HG02938 (cell line): ENCODE data around the gene MUC5AC.

Experiments
- ATAC-seq: cut with Tn5 transposase; IDR thresholded peaks from one replicate; pipeline ENCODE4 v1.9.1; 2021; ENCODE audit warnings: mild to moderate bottlenecking, moderate library complexity; ENCODE audit not compliant: unreplicated experiment

The MUC5AC gene

DNA sequence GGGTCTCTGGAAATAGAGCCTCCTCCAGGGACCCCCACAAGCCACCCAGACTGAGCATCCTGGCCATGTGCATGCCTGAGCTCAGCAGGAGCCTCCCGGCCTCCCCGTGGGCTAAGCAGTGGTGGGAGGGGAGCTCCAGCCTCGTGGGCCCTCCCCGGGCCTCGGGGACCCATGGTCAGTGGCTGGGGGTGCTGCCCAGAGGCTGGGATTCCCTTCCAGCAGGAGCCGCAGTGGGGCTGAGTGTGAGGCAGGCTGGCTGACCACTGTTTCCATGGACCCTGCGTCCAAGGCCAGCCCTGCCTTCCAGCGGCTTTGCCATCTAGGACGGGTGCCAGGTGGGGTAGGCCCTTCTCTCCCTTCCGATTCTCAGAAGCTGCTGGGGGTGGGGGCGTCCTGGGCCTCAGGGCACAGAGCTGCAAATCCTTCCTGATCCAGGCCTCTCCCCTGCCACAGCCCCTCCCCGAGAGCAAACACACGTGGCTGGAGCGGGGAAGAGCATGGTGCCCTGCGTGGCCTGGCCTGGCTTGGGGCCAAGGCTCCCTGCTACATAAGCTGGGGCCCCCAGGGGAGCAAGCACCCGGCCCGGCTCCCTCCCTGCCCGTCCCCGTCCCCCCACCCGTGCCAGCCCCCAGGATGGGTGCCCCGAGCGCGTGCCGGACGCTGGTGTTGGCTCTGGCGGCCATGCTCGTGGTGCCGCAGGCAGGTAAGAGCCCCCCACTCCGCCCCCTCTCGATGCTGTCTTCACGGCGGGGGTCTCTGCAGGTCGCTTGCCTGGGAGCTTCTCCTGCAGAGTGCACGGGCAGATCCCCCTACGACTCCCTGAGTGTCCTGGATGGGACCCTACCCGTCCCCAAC lies 65.0 kb downstream of the MUC5AC start, which contains the start of gene MUC5B:
Gene MUC5B (plus strand): TSS at position 576 of the 855 bp plus-strand sequence. CDS start 58 bp downstream, at position 634.
- ATAC-seq = no peak

DNA sequence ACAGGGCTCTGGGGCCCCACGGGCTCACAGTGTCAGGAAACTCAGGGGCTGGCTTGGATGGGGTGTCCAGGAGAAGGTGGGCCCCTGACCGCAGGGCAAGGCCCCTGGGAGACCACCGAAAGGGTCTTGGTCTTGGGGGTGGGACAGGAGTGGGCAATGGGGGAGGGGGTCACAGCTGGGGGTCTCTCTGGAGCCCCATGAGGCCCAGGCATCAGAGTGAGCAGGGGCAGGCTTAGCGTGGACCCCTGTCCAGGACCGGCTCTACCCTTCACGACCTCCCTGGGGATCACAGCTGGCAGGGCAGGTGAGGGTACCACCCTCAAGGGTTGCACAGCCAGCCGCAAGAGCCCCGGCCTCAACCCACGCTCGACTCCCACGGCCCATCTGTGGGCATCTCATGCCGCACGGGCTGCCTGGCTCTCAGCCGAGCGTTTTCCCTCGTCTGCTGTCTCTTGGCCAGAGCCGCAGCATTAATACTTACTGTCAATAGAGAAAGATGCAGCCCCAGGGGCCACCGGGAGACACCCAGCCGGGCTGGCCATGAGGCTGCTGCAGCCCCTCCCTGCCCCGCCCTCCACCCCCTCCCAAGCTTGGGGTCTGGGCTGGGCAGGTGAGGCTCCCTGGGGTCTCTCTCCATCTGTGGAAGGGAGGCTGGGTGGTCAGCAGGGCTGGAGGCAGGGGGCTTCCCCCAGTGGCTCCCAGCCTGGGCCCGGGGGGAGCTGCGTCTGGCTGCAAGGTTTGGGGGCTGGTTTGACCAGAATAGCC lies 65.8 kb downstream of the MUC5AC start:
- no peak for ATAC-seq

DNA sequence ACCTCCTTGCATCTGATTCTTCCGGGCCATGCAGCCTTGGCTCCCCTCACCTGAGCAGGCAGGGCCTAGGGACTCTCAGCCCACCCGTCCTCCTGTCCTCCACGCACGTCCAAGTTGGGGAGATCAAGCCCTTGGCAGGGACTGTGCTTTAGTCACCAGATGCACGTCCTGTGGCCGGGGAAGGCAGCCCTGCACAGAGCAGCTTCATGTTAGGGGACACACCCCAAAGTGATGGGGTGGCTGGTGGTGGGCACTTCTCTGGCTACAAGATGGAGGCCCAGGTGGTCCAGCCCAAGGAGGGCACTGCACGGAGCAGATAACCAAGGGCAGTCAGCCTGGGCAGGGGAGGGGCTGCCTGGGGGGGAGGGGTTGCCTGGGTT lies 66.3 kb downstream of the MUC5AC start:
- no peak for ATAC-seq

DNA sequence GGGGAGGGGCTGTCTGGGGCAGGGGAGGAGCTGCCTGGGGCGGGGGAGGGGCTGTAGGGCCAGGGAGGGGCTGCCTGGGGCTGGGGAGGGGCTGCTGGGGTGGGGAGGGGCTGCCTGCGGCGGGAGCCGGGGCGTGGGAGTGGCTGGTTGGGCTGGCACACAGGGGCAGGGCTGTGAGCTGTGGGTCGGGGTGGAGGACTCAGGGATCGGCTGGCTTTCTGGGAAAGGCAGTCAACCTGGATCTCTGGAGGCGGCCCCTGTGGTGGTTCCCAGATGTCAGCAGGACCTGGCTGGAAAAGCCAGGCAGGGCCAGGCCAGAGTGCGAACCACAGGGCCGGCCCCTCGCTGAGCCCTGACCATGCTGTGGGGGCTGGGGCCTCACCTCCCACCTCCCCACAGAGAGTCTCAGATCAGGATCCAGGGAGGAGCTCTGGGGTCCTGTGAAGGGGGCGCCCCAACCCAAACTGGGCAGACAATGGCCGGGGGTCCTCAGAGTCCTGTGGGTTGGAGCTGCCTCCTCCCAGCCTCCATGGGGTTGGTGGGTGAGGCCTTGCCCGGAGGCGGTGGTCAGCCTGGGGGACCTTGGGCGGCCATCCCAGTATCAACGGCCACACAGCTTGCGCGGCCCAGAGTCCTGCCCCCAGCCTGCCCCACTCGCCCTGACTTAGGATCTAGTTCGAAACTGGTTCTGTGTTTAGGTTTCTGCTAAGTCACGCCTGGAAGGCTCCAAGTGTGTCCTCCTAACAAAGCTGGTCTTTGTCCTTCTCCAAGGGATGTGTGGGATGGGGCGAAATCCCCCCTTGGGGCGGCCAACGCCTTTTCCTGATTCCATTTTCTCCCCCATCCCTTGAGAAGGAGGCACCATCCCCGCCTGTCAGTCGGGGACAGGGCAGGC lies 67.0 kb downstream of the MUC5AC start:
- ATAC-seq = no peak

DNA sequence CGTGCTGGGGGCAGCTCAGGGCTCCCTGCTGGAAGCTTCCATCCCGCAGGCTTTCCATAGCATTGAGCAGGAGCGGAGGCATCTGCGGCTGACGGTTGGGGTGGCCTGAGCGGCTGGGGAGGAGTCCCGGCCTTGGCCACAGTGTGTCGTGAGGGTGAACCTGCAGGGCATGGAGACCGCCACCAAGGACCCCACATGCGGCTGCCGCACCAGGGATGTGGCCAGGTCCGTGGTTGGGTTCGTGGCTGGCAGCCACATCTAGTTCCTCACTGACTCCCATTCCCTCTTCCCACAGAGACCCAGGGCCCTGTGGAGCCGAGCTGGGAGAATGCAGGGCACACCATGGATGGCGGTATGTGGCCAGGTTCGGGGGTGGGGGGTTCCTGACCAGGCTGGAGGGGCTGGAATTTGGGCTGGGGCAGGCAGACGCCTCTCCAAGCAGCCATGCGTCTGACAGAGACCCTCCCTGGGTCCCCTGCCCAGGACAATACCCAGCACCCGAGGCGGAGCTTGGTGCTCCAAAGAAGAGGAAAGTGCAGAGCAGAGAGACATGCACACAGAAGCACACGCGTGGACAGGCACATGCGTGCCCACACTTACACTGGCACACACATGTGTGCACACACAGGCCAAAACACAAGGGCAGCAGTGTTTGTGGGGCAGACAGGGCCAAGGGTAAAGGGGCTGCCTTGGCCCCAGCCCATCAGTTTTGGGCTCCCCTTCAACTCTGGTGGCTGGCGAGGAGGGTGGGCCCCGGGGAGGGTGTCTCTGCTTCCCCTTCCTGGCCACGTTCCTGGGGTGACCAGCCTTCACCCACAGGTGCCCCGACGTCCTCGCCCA lies 67.9 kb downstream of the MUC5AC start:
- ATAC-seq = no peak

DNA sequence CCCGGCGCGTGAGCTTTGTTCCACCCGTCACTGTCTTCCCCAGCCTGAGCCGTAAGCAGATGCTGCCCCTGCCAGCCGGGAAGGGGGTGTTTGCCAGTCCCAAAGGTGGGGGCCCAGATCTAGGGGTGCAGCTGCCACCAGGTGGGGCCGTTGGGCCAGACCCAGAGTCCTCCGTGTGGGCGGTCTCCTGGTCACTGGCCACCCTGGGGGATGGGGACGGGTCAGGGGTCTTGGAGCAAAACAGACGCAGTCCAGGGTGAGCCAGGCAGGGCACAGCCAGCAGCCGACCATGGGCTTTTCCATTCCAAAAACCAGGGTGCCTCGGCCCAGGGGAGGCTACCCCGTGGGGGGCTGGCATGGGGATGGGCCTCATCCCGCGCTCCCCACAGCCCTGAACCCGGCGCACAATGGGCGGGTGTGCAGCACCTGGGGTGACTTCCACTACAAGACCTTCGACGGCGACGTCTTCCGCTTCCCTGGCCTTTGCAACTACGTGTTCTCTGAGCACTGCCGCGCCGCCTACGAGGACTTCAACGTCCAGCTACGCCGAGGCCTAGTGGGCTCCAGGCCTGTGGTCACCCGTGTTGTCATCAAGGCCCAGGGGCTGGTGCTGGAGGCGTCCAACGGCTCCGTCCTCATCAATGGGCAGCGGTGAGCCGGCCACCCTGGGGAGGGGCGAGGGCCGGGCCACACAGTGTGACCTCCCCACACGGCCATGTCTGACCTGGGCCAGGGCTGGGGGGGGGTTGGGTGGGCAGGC lies 68.7 kb downstream of the MUC5AC start:
- no peak for ATAC-seq

DNA sequence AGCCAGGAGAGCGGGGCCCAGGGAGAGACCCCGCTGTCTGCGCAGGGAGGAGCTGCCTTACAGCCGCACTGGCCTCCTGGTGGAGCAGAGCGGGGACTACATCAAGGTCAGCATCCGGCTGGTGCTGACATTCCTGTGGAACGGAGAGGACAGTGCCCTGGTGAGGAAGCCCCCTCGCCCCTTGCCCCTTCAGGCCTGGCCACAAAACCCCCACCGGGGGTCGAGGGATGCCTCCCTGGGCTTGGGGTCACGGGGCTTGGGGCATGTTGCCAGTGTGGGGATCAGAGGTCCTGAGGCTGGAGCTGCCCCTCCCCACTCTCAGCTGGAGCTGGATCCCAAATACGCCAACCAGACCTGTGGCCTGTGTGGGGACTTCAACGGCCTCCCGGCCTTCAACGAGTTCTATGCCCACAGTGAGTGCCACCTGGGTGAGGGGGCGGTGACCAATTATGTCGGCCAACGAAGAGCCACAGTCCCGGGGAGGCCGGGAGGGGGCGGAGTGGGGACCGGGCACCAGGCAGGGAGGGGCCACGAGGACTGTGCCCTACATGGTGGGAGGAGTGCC lies 69.3 kb downstream of the MUC5AC start:
- no peak for ATAC-seq

DNA sequence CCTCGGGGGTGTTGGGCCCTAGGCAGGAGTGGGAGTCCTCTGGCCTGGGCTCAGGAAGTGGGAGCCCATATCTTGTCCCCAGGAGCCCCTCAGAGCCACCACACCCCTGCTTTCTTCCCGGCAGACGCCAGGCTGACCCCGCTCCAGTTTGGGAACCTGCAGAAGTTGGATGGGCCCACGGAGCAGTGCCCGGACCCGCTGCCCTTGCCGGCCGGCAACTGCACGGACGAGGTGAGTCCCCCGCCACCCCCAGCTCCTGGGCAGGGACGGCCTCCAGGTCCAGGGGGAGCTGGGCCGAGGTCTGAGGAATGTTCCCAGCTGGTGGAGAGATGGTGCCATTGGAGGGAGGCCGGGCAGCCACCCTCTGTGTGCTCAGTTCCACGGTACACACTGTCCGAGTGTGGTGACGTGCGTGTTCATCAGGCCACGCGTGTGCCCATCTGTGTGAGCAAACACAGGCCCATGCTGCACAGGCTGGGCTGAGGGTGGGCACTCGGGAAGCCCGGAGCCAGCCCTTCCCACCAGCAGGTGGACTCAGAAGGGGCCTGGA lies 69.9 kb downstream of the MUC5AC start:
- no peak for ATAC-seq

DNA sequence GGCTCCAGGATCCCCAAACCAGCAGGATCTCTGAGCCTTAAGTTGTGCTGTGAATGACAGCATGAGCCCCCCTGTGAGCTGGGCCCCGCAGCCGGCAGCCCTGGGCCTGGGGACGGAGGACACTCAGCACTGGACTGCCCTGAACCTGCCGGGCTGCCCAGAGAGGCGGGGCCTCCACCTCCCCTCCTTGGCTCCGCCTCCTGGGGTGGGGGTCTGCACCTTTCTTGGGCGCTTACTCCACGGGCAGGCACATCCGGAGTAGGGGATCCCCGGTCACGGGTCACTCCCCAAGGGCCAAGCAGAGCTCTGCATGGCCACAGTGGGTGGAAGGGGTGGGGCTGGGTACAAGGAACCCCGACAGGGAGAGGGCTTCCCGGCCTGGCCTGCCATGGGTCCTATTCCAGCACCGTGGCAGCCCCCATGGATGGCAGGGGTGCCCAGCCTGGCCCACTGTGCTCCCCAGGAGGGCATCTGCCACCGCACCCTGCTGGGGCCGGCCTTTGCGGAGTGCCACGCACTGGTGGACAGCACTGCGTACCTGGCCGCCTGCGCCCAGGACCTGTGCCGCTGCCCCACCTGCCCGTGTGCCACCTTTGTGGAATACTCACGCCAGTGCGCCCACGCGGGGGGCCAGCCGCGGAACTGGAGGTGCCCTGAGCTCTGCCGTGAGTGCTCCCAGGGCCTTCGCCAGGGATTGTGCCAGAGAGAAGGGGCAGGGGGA lies 70.5 kb downstream of the MUC5AC start:
- no peak for ATAC-seq

DNA sequence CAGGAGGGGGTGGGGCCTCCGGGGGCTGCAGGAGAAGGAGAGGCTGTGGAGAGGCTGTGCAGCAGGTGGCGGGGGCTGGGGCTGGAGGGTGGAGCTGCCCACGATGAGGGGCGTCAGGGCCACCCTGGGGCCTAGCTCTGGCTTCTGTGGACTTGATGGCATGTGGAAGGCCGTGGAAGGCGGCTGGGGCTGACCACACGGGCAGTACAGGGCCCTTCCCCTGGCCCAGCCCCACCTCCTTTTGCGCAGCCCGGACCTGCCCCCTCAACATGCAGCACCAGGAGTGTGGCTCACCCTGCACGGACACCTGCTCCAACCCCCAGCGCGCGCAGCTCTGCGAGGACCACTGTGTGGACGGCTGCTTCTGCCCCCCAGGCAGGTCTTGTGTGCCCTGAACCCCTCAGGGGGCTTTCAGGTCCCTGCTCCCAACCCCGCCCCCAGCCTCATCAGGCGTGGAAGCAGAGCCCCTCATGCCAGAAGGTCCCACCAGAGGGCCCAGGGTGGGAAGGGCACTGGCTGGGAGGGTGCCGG lies 71.2 kb downstream of the MUC5AC start:
- ATAC-seq = no peak

DNA sequence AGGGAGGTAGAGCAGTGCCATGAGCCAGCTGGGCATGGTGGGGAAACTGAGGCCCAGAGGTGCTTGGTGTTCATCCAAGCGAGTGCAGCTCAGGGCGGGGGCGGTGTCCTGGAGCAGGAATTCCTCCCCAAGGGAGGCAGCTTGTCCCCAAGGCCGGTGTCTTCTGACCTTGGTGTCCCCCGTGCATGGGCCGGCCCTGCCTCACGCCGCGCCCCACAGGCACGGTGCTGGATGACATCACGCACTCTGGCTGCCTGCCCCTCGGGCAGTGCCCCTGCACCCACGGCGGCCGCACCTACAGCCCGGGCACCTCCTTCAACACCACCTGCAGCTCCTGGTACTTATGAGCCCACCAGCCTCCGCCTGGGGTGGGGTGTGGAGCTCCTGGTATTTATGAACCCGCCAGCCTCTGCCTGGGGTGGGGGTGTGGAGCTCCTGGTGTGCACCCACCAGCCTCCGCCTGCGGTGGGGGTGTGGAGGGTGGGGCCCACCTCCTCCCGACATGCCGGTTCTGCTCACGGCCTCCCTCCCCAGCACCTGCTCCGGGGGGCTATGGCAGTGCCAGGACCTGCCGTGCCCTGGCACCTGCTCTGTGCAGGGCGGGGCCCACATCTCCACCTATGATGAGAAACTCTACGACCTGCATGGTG lies 71.8 kb downstream of the MUC5AC start:
- ATAC-seq = no peak

DNA sequence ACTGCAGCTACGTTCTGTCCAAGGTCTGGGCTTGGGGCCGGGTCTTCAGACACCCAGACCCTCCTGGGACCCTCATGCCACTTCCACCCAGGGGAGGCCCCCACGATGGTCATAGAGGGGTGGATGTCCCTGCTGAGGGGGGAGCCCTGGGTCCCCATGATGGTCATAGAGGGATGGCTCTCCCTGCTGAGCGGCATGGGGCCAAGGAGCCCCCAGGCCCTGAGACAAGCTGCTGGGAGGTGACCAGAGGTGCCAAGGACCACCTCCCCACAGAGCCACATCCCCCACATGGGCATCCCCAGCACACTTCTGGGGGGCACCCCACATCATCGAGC lies 72.3 kb downstream of the MUC5AC start:
- no peak for ATAC-seq

DNA sequence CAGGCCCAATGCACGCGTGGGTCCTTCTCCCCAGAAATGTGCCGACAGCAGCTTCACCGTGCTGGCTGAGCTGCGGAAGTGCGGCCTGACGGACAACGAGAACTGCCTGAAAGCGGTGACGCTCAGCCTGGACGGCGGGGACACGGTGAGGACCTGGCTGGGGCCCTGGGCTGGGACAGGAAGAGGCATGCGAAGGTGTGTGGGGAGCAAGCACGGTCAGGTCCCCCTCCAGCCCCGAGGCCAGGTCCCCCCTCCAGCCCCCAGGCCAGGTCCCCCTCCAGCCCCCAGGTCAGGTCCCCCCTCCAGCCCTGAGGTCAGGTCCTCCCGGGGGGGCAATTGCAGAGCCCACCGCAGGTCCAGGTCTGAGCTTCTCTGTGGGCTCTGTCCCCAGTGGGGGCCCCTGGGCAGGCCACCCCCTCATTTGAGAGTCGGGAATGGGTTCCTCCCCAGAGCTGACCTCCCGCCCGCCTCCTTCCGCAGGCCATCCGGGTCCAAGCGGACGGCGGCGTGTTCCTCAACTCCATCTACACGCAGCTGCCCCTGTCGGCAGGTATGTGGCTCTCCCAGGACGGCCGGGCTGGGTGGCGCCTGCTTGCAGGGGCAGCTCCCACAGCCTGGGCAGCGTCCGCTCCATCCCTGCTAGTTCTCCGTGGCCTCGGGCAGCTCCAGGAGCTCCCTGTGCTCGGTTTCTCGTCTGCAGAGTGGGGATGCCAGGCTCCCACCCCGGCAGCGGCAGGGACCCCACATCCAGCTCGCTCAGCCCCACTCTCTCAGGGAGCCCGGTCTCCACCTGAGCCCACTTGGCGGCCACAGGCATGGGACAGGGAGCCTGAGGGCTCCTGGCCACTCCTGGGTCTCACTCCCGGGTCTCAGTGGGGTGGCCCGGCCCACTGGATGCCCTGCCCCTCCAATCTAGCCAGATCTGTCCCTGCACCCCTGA lies 73.0 kb downstream of the MUC5AC start:
- no peak for ATAC-seq

DNA sequence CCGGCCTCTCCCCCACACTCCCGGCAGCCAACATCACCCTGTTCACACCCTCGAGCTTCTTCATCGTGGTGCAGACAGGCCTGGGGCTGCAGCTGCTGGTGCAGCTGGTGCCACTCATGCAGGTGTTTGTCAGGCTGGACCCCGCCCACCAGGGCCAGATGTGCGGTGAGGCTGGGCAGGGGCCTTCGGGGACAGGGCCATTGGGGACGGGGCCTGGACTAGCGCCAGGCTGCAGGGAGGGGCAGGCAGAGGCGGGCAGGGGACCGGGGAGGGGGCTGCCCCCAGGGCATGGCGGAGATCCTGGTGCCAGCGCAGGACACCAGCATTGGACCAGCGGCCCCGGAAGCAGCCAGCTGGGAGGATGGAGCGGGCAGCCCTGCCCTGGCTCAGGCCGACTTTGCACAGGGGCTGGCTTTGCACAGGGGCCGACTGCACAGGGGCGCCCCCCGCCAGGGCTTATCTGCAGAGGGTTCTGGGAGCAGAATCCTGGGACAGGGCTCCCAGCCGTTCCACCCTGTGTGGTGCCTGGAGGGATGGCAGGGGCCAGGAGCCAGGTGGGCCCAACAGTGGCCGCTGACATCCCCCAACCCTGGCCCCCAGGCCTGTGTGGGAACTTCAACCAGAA lies 73.8 kb downstream of the MUC5AC start:
- ATAC-seq = no peak

DNA sequence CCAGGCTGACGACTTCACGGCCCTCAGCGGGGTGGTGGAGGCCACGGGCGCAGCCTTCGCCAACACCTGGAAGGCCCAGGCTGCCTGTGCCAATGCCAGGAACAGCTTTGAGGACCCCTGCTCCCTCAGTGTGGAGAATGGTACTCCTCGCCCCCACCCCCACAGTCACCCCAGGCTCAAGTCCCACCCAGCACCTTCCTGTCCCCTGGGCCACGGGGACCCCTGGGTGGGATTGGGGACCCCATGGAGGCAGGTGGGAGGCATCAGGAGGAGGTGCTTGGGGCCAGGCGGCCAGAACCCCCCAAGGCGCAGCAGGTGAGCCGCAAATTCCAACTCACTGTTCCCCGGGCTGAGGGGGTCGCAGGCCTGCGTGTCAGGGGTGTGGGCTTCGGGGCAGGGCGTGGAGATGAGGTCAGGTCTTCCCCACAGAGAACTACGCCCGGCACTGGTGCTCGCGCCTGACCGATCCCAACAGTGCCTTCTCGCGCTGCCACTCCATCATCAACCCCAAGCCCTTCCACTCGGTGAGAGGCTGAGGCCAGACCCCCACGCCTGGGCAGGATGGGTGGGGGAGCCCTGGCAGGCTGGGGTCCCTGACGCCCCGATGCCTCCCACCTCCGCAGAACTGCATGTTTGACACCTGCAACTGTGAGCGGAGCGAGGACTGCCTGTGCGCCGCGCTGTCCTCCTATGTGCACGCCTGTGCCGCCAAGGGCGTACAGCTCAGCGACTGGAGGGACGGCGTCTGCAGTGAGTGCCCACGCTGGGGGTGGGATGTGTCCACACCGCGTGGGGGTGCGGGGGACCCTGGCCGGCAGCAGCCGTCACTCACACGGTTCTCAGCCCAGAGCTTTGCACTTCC lies 74.5 kb downstream of the MUC5AC start:
- ATAC-seq = no peak
